H1 (cell line): ENCODE data around the gene KCMF1. TPM values are rescaled to one million over a fixed set of nuclear protein-coding genes. Genes with fewer than 3 reads are reported as not detected.

ENCODE experiments used
- JUND ChIP-seq: IDR thresholded peaks from 2 replicates; pipeline ENCODE4 v1.6.1; 2011; ENCODE audit warnings: mild to moderate bottlenecking, improper control_type of control experiment, low read length
- polyA plus RNA-seq, 7 experiments: library from polyadenylated mRNA; depleted of rRNA in 3 of 7; stranded (reverse) in 5 of 7; unstranded in 2 of 7; fragments of >200 nt in 5 of 7; fragments of 200-250 nt in 2 of 7; gene quantifications; 1 replicate in 5 of 7; 2 replicates in 1 of 7; 4 replicates in 1 of 7; pipeline versions ENCODE4 v1.2.1 to v1.2.3, GENCODE V29; 2011 to 2013; ENCODE audit warnings: missing spikeins in 2 of 7, mixed read lengths in 2 of 7
- total RNA-seq: library from RNA; stranded (reverse); fragmentation: NEBNext Ultra II Directional; extraction: Animal tissue kit (Norgen Biotek cat#: 25700); gene quantifications from 2 replicates; pipeline ENCODE4 v1.2.1, GENCODE V29; 2021

Gene KCMF1
- total and polyA plus RNA-seq, 2 of the 8 experiments (the other 6 are each of a cell fraction or from before 2014, with no cell fraction given) = 86.9 to 149 TPM

DNA sequence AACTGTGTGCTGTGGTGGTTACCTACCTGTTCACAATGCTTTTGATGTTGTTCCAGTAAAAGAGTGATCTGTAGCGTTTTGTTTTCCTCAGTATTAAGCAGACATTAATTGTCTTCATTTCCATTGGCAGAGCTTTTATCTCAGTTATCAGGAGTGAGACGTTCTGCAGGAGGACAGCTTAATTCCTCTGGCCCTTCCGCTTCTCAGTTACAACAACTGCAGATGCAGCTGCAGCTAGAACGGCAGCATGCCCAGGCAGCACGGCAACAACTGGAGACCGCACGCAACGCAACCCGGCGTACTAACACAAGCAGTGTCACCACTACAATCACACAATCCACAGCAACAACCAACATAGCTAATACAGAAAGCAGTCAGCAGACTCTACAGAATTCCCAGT lies 78.3 kb downstream of the KCMF1 start (continued):
- TF ChIP-seq JUND = no peak
